HepG2 (cell line): ENCODE results near the gene DNAJC2.

Experiments used
- GABPA ChIP-seq, 2 experiments: IDR thresholded peaks; 2 replicates each; pipeline ENCODE4 v1.6.1; 2011 to 2016; ENCODE audit warnings: low read depth in 2 of 2, low read length in 1 of 2, missing biosample characterization in 1 of 2, missing genetic modification characterization in 1 of 2
- MXD4 ChIP-seq: IDR thresholded peaks from 2 replicates; pipeline ENCODE4 v1.6.1; 2016; ENCODE audit warnings: mild to moderate bottlenecking, missing biosample characterization, missing genetic modification reagents
- POLR2AphosphoS5 ChIP-seq: IDR thresholded peaks from 2 replicates; pipeline ENCODE4 v1.6.1; 2012; ENCODE audit warnings: low read depth, low read length
- ZNF3 ChIP-seq: IDR thresholded peaks from 2 replicates; pipeline ENCODE4 v1.7.0; 2017; ENCODE audit warnings: inconsistent platforms

GRCh38 chr7:103299660-103300059 is 44.9 kb downstream of the DNAJC2 start:
- no peak for TF ChIP-seq POLR2AphosphoS5
- TF ChIP-seq GABPA (IDR thresholded peaks at IDR 0.05; ENCODE audit: low read depth, low read length): no peak
- no peak for TF ChIP-seq GABPA (CRISPR knock-in tag; IDR thresholded peaks at IDR 0.05; ENCODE audit: low read depth)
- no peak for TF ChIP-seq MXD4
- no peak for TF ChIP-seq ZNF3 (CRISPR knock-in tag)
